Lower leg skin (tissue), 3 donors: Measurements from ENCODE around the gene FTL.

Experiments used
- POLR2A ChIP-seq, 2 donors: fragments of 450-650 bp; IDR thresholded peaks; one replicate each; pipeline ENCODE4 v1.6.1; 2016 to 2017; ENCODE audit warnings: antibody characterized with exemption in 2 of 2, mild to moderate bottlenecking in 1 of 2, moderate library complexity in 1 of 2
- TF ChIP-seq, protein P1 (sequence below), 3 donors: fragments of 450-650 bp; IDR thresholded peaks; one replicate each; pipeline ENCODE4 v1.5.1; 2016; ENCODE audit warnings: antibody characterized with exemption in 3 of 3, mild to moderate bottlenecking in 3 of 3, moderate library complexity in 2 of 3

DNA sequence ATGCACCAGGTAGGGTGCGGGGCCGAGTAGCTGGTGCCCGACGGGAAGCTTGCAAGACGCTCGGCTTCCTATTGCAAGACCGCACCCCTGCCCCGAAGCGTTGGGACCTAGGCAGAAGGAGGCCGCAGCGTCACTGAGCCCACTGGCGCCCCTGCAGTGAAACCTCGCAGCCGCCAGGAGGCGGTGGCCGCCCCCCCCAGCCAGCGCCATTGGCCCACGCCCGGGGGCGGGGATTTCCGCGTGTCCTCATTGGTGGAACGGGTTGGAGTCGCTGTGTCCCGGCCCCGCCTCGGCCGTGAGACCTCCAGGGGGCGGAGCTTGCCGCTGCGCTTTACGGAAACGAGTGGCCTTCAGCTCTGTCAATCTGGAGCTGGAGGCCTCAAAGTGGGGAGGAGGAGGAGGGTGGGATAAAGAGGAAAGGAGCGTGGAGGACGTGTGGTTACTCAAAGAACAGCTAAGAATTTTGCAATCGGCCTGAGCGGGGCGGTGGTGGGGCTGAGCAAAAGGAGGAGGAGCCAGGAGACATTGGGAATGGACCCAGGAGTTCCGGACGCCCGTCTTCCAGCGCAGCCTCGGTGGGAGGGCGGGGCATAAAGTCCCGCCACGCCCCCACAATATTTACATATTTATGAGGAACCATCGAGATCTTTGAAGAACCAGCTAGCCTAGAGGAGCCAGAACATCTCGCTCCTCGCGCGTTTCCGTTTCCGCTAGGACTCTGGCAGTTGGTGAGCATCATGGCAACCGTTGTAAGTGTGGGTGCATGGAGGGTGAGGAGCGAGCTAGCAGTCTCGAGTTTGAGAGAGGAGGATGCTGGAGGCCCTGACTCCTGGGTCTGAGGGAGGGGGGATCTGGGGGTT, 28.3 kb downstream of the FTL start, which contains the start of the genes GYS1 and RUVBL2:
- TF ChIP-seq, protein P1, sequence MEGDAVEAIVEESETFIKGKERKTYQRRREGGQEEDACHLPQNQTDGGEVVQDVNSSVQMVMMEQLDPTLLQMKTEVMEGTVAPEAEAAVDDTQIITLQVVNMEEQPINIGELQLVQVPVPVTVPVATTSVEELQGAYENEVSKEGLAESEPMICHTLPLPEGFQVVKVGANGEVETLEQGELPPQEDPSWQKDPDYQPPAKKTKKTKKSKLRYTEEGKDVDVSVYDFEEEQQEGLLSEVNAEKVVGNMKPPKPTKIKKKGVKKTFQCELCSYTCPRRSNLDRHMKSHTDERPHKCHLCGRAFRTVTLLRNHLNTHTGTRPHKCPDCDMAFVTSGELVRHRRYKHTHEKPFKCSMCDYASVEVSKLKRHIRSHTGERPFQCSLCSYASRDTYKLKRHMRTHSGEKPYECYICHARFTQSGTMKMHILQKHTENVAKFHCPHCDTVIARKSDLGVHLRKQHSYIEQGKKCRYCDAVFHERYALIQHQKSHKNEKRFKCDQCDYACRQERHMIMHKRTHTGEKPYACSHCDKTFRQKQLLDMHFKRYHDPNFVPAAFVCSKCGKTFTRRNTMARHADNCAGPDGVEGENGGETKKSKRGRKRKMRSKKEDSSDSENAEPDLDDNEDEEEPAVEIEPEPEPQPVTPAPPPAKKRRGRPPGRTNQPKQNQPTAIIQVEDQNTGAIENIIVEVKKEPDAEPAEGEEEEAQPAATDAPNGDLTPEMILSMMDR (IDR thresholded peaks at IDR 0.05) = peak in 2 of 3 donors; percentile 29 to 99
- TF ChIP-seq POLR2A (IDR thresholded peaks at IDR 0.05) = peak in 1 of 2 donors; percentile 29
